Panc1 (cell line): Measurements from ENCODE around the gene IL1R1. TPM values are rescaled to one million over a fixed set of nuclear protein-coding genes. Genes with fewer than 3 reads are reported as not detected.

ENCODE experiments used
- ATAC-seq: fragments of 200-7000 bp; cut with Tn5 transposase; 2 replicates; pipeline ENCODE4 v1.9.1; 2020; ENCODE audit warnings: mild to moderate bottlenecking, moderate library complexity
- BruUV-seq: library from RNA; stranded (reverse); fragments of 400-500 nt; replicated peaks from 2 replicates; lab custom pipeline; 2021; lab: Mats Ljungman, UMichigan
- CTCF ChIA-PET: fragments of 300-600 bp; sonication (Branson Sonifier 250); formaldehyde crosslinking; loops from one replicate; lab custom pipeline; 2022; ENCODE audit warnings: antibody characterized with exemption; lab: Charles Lee
- POLR2A ChIA-PET: fragments of 300-600 bp; sonication (Branson Sonifier 250); formaldehyde crosslinking; loops from one replicate; lab custom pipeline; 2022; ENCODE audit warnings: antibody characterized with exemption; lab: Charles Lee
- DNase-seq: peaks from one replicate; pipeline ENCODE4 v3.0.0-alpha.2; 2010; ENCODE audit warnings: low read depth, low spot score
- H3K27ac ChIP-seq: 2 replicates; pipeline ENCODE4 v1.5.1; 2011; ENCODE audit warnings: mild to moderate bottlenecking, low read length, inconsistent platforms
- H3K27me3 ChIP-seq: fragments of 200-500 bp; sonication (Bioruptor generic); 2 replicates; pipeline ENCODE4 v1.6.0; 2014; ENCODE audit warnings: low read length, inconsistent platforms; ENCODE audit not compliant: control insufficient read depth, insufficient read depth
- H3K36me3 ChIP-seq: fragments of 200-500 bp; sonication (Bioruptor generic); 2 replicates; pipeline ENCODE4 v1.5.1; 2014; ENCODE audit warnings: inconsistent platforms, mild to moderate bottlenecking, low read length, moderate library complexity; ENCODE audit not compliant: control insufficient read depth, insufficient read depth
- H3K4me1 ChIP-seq: 2 replicates; pipeline ENCODE4 v1.5.1; 2011; ENCODE audit warnings: inconsistent platforms, mild to moderate bottlenecking, low read length, moderate library complexity; ENCODE audit not compliant: control insufficient read depth, insufficient read depth
- H3K4me3 ChIP-seq, 2 experiments: 2 replicates each; pipeline ENCODE4 v1.5.1; 2011 to 2012; ENCODE audit warnings: low read depth in 2 of 2, low read length in 2 of 2, mild to moderate bottlenecking in 2 of 2, inconsistent platforms in 1 of 2, moderate library complexity in 1 of 2
- H3K9me3 ChIP-seq: fragments of 200-500 bp; sonication (Bioruptor generic); 2 replicates; pipeline ENCODE4 v1.5.1; 2014; ENCODE audit warnings: low read depth, mild to moderate bottlenecking, inconsistent platforms, low read length, moderate library complexity; ENCODE audit not compliant: control insufficient read depth, insufficient read depth
- POLR2AphosphoS5 ChIP-seq: IDR thresholded peaks from 2 replicates; pipeline ENCODE4 v1.6.1; 2012; ENCODE audit warnings: mild to moderate bottlenecking, low read depth, low read length, moderate library complexity
- SIN3A ChIP-seq: IDR thresholded peaks from 2 replicates; pipeline ENCODE4 v1.6.1; 2012; ENCODE audit warnings: low read depth, mild to moderate bottlenecking, low read length, moderate library complexity, borderline replicate concordance; ENCODE audit not compliant: insufficient read depth
- TCF7L2 ChIP-seq: IDR thresholded peaks from 2 replicates; pipeline ENCODE4 v1.6.1; 2011; ENCODE audit warnings: mild to moderate bottlenecking, low read depth, low read length, inconsistent platforms
- in situ Hi-C: cut with HindIII; loops from 2 replicates; pipeline ENCODE4 v1.10.0; 2016; ENCODE audit warnings: low sequenced_read_pairs, low pct_unique_long_range_greater_than_20kb
- intact Hi-C: fragments of 100-400 bp; cut with micrococcal nuclease; formaldehyde crosslinking; loops from one replicate; pipeline ENCODE4 v1.10.0; 2022; ENCODE audit not compliant: unreplicated experiment
- total RNA-seq: library from RNA; stranded (reverse); gene quantifications from one replicate; pipeline ENCODE4 v1.2.1, GENCODE V29; 2021; ENCODE audit not compliant: unreplicated experiment
- TF ChIP-seq, protein P1 (sequence below): fragments of 450-650 bp; IDR thresholded peaks from 2 replicates; pipeline ENCODE4 v1.5.1; 2017; ENCODE audit warnings: mild to moderate bottlenecking
- TF ChIP-seq, protein P2 (sequence below), 2 experiments: IDR thresholded peaks; 2 replicates each; pipeline ENCODE4 v1.6.1; 2011 to 2012; ENCODE audit warnings: low read depth in 2 of 2, control low read depth in 1 of 2, low read length in 1 of 2, mild to moderate bottlenecking in 1 of 2, moderate library complexity in 1 of 2; ENCODE audit not compliant: insufficient read depth in 1 of 2

The IL1R1 gene
- total RNA-seq, 1 experiment from 2014 or later, result 7.1 TPM

DNA sequence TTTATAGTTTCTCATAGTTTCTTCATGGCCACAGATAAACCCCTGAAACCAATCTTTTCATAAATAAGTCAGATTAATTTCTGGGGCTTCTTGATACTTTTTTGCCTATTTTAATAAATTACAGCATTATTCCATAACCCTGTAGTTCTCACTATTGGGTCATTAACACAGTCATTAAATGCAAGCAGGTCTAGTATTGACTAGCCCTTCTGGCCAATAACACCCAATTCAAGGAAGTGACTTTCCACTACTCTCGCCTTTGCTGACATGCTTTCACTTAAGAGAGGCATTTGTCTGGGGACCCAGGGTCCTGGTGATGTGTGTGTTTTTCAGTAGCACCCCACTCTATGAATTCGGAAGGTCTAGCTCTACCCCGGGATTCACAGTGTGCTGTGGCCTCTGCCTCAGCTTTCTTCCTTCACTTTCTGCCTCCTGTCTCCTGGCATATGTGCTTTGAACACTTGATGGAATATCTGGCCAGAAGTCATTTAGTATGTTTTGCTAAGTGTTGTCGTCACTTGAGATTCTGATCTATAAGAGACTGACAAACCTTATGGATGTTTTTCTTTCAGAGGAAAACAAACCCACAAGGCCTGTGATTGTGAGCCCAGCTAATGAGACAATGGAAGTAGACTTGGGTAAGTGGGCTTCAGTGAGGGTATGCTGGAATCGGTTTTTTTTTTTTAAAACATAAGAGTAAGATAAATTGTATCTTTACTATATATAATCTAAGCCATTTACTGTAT, 25.7 kb downstream of the IL1R1 start:
- POLR2A ChIA-PET, result no interaction called here
- intact Hi-C loops, result no loop called here
- ATAC-seq, result no peak
- Histone ChIP-seq H3K4me1 (no peaks in the 10 kb centered on the region), H3K36me3 (no peaks in the 10 kb centered on the region), H3K27ac (no peak overlapping the region), H3K4me3 (no peak overlapping the region), H3K9me3 (no peaks in the 10 kb centered on the region), H3K27me3 (no peaks in the 10 kb centered on the region)
- CTCF ChIA-PET, result no interaction called here
- TF ChIP-seq SIN3A, result no peak
- TF ChIP-seq, protein P1, sequence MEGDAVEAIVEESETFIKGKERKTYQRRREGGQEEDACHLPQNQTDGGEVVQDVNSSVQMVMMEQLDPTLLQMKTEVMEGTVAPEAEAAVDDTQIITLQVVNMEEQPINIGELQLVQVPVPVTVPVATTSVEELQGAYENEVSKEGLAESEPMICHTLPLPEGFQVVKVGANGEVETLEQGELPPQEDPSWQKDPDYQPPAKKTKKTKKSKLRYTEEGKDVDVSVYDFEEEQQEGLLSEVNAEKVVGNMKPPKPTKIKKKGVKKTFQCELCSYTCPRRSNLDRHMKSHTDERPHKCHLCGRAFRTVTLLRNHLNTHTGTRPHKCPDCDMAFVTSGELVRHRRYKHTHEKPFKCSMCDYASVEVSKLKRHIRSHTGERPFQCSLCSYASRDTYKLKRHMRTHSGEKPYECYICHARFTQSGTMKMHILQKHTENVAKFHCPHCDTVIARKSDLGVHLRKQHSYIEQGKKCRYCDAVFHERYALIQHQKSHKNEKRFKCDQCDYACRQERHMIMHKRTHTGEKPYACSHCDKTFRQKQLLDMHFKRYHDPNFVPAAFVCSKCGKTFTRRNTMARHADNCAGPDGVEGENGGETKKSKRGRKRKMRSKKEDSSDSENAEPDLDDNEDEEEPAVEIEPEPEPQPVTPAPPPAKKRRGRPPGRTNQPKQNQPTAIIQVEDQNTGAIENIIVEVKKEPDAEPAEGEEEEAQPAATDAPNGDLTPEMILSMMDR, result no peak
- TF ChIP-seq TCF7L2, result no peak
- TF ChIP-seq POLR2AphosphoS5, result no peak
- TF ChIP-seq, protein P2, sequence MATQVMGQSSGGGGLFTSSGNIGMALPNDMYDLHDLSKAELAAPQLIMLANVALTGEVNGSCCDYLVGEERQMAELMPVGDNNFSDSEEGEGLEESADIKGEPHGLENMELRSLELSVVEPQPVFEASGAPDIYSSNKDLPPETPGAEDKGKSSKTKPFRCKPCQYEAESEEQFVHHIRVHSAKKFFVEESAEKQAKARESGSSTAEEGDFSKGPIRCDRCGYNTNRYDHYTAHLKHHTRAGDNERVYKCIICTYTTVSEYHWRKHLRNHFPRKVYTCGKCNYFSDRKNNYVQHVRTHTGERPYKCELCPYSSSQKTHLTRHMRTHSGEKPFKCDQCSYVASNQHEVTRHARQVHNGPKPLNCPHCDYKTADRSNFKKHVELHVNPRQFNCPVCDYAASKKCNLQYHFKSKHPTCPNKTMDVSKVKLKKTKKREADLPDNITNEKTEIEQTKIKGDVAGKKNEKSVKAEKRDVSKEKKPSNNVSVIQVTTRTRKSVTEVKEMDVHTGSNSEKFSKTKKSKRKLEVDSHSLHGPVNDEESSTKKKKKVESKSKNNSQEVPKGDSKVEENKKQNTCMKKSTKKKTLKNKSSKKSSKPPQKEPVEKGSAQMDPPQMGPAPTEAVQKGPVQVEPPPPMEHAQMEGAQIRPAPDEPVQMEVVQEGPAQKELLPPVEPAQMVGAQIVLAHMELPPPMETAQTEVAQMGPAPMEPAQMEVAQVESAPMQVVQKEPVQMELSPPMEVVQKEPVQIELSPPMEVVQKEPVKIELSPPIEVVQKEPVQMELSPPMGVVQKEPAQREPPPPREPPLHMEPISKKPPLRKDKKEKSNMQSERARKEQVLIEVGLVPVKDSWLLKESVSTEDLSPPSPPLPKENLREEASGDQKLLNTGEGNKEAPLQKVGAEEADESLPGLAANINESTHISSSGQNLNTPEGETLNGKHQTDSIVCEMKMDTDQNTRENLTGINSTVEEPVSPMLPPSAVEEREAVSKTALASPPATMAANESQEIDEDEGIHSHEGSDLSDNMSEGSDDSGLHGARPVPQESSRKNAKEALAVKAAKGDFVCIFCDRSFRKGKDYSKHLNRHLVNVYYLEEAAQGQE (IDR thresholded peaks at IDR 0.05; ENCODE audit: insufficient read depth in 1 of 2, low read depth in 2 of 2, low read length in 1 of 2), result no peak
- BruUV-seq, result no TSS peak
- DNase-seq, result no peak
- in situ Hi-C loops, result no loop called here

DNA sequence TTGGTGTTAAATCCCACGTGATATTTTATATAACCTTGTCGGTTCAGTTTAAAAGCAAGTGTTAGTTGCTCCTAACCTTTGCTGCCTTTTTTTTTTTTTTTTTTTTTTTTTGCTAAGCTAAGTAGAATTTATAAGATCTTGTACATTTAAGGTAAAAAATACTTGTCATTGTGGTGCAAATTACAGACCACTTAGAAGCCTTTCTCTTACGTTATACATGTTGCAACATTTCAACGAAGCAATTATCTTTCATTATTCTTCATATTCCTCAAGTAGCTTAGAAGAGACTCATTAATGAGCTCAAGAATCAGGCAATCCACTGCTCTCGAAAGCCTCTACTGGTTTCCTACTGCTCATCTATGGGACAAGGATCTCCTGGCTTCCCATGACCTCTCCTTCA, 29.4 kb downstream of the IL1R1 start:
- CTCF ChIA-PET, result no interaction called here
- DNase-seq (no peak), ATAC-seq (no peak)
- Histone ChIP-seq H3K9me3 (no peaks in the 10 kb centered on the region), H3K4me3 (no peak overlapping the region), H3K4me1 (no peaks in the 10 kb centered on the region), H3K27ac (no peak overlapping the region), H3K36me3 (no peaks in the 10 kb centered on the region), H3K27me3 (no peaks in the 10 kb centered on the region)
- no peak for TF ChIP-seq SIN3A
- no peak for TF ChIP-seq TCF7L2
- TF ChIP-seq POLR2AphosphoS5, result no peak
- TF ChIP-seq, protein P2 (IDR thresholded peaks at IDR 0.05; ENCODE audit: insufficient read depth in 1 of 2, low read depth in 2 of 2, low read length in 1 of 2), result no peak
- TF ChIP-seq, protein P1, result no peak
- BruUV-seq, result no TSS peak
- intact Hi-C loops, result no loop called here
- in situ Hi-C loops, result no loop called here
- POLR2A ChIA-PET, result no interaction called here
